ENCODE results near the gene SLCO3A1. TPM values are rescaled to one million over a fixed set of nuclear protein-coding genes. Genes with fewer than 3 reads are reported as not detected.
A peak's percentile ranks its signal among the peaks of the same experiment; 100 is the strongest.

The SLCO3A1 gene
- total RNA-seq, 1 experiment from 2014 or later = 5.1 TPM

DNA sequence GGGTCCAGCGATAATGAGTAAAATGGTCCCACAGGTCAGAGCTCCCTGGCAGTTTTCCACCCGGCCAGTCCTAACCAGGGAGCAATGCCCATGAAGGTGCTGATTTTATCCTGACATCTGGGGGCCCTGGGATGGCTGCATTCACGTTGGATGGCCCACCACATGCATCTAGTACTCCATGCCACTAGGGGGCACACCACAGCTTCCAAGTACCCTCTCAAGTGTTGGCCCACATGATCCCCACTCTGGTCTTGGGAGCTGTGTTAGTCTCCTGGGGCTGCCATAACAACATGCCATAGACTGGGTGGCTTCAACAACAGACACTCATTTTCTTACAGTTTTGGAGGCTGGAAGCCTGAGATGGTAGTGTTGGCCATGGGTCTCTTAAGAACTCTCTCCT is 225.5 kb downstream of the SLCO3A1 start:
- no peaks in the 10 kb centered on the region for H3K79me2 ChIP-seq (ENCODE audit: insufficient read depth, low read length)
- TF ChIP-seq CTCF (IDR thresholded peaks at IDR 0.05 in 2 of 3, conservative IDR thresholded peaks at IDR 0.05 in 1 of 3; ENCODE audit: borderline replicate concordance in 1 of 3, insufficient read depth in 1 of 3, low read depth in 2 of 3, low read length in 2 of 3) (peak in 2 of 3 experiments; percentile 65 to 66; a peak in 4 of 6 replicates), SIN3A (IDR thresholded peaks at IDR 0.05; ENCODE audit: low read depth) (no peak)
- RAD21 ChIA-PET (ENCODE audit: low non-redundant PET in 1 of 2, low total read pairs in 2 of 2, uncharacterized antibody in 2 of 2, unreplicated experiment in 2 of 2) = no interaction called here
- DNase-seq (ENCODE audit: low read depth, low spot score) (peak; percentile 35), ATAC-seq (peak; percentile 64)
- H3K4me2 ChIP-seq (ENCODE audit: low read length) = no peak overlapping the region
- H3K4me1 ChIP-seq (ENCODE audit: control insufficient read depth in 1 of 2, insufficient read depth in 2 of 2, low read length in 2 of 2) = no peaks in the 10 kb centered on the region; a peak in 1 of 4 replicates
- no peaks in the 10 kb centered on the region for H3K27me3 ChIP-seq (ENCODE audit: insufficient read depth, low read length)
- H3K27ac ChIP-seq (ENCODE audit: low read depth, low read length) = no peak overlapping the region
- no peaks in the 10 kb centered on the region for H3K9me3 ChIP-seq (ENCODE audit: control insufficient read depth in 1 of 2, insufficient read depth in 1 of 2, low read depth in 1 of 2, low read length in 2 of 2)
- H3K9ac ChIP-seq (ENCODE audit: low read length) = no peak overlapping the region
- intact Hi-C loops (cut with micrococcal nuclease) = loop anchor here (5.0 kb wide), 1 partner anchor 192 kb away; no protein-coding TSS in a partner anchor
- POLR2A ChIA-PET = no interaction called here
- CTCF ChIA-PET = interaction anchor here (0.7 to 3.7 kb wide), 7 partner anchors 9 to 777 kb away, joined by 3 to 22 read pairs (median 9); no protein-coding TSS in a partner anchor
- H2AFZ ChIP-seq (ENCODE audit: low read depth, low read length, poor library complexity, severe bottlenecking) = no peak overlapping the region
- no peaks in the 10 kb centered on the region for H3K36me3 ChIP-seq (ENCODE audit: control insufficient read depth in 1 of 2, insufficient read depth in 2 of 2, low read length in 2 of 2)
- no peaks in the 10 kb centered on the region for H3K9me2 ChIP-seq (ENCODE audit: insufficient read depth)
- H4K20me1 ChIP-seq (ENCODE audit: insufficient read depth) = no peaks in the 10 kb centered on the region
- no peak overlapping the region for H3K4me3 ChIP-seq (replicated peaks in 1 of 2; ENCODE audit: low read depth in 1 of 2, low read length in 2 of 2)
- BruUV-seq (replicated peaks) = no TSS peak

DNA sequence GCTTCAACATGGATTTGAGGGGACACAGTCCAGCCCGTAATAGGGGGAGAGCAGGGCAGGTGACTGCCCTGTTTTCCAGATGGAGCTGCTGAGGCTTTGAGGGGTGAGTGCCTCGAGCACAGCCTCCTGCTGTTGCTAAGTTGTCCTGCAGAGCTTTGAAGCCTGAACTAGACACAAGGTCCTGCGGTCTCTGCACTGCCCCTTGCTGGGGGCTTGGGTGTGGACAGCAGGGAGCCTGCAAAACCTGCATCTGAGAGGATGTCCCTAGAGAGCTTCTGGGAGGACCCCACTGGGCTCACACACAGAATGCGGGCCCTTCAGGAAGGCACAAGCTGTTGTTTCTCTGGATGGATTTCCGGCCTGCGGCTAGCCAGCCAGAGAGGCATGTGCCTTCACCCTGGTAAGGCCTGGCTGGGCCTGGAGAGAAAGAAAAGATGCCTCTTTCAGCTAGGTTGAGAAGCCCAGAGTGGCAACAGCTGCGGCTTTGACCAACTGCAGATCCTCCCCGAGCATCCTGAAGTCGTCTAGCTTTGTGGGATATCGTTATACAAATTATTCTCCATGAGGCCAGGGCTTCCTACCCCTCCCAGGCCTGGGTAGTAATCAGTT is 226.2 kb downstream of the SLCO3A1 start:
- intact Hi-C loops (cut with micrococcal nuclease) = loop anchor here (5.0 kb wide), 1 partner anchor 192 kb away; no protein-coding TSS in a partner anchor
- Histone ChIP-seq H3K4me3 (replicated peaks in 1 of 2; ENCODE audit: low read depth in 1 of 2, low read length in 2 of 2) (no peak overlapping the region), H3K9me2 (ENCODE audit: insufficient read depth) (no peaks in the 10 kb centered on the region), H3K27me3 (ENCODE audit: insufficient read depth, low read length) (no peaks in the 10 kb centered on the region), H3K27ac (ENCODE audit: low read depth, low read length) (no peak overlapping the region), H4K20me1 (ENCODE audit: insufficient read depth) (no peaks in the 10 kb centered on the region), H3K36me3 (ENCODE audit: control insufficient read depth in 1 of 2, insufficient read depth in 2 of 2, low read length in 2 of 2) (no peaks in the 10 kb centered on the region), H2AFZ (ENCODE audit: low read depth, low read length, poor library complexity, severe bottlenecking) (no peak overlapping the region), H3K79me2 (ENCODE audit: insufficient read depth, low read length) (no peaks in the 10 kb centered on the region), H3K9me3 (ENCODE audit: control insufficient read depth in 1 of 2, insufficient read depth in 1 of 2, low read depth in 1 of 2, low read length in 2 of 2) (no peaks in the 10 kb centered on the region), H3K9ac (ENCODE audit: low read length) (no peak overlapping the region), H3K4me1 (ENCODE audit: control insufficient read depth in 1 of 2, insufficient read depth in 2 of 2, low read length in 2 of 2) (no peaks in the 10 kb centered on the region; a peak in 1 of 4 replicates), H3K4me2 (ENCODE audit: low read length) (no peak overlapping the region)
- CTCF ChIA-PET = interaction anchor here (0.7 to 3.7 kb wide), 6 partner anchors 9 to 778 kb away, joined by 3 to 22 read pairs (median 9); no protein-coding TSS in a partner anchor
- no TSS peak for BruUV-seq (replicated peaks)
- DNase-seq (ENCODE audit: low read depth, low spot score) (no peak), ATAC-seq (no peak)
- POLR2A ChIA-PET = no interaction called here
- RAD21 ChIA-PET (ENCODE audit: low non-redundant PET in 1 of 2, low total read pairs in 2 of 2, uncharacterized antibody in 2 of 2, unreplicated experiment in 2 of 2) = no interaction called here
- TF ChIP-seq, protein P1, sequence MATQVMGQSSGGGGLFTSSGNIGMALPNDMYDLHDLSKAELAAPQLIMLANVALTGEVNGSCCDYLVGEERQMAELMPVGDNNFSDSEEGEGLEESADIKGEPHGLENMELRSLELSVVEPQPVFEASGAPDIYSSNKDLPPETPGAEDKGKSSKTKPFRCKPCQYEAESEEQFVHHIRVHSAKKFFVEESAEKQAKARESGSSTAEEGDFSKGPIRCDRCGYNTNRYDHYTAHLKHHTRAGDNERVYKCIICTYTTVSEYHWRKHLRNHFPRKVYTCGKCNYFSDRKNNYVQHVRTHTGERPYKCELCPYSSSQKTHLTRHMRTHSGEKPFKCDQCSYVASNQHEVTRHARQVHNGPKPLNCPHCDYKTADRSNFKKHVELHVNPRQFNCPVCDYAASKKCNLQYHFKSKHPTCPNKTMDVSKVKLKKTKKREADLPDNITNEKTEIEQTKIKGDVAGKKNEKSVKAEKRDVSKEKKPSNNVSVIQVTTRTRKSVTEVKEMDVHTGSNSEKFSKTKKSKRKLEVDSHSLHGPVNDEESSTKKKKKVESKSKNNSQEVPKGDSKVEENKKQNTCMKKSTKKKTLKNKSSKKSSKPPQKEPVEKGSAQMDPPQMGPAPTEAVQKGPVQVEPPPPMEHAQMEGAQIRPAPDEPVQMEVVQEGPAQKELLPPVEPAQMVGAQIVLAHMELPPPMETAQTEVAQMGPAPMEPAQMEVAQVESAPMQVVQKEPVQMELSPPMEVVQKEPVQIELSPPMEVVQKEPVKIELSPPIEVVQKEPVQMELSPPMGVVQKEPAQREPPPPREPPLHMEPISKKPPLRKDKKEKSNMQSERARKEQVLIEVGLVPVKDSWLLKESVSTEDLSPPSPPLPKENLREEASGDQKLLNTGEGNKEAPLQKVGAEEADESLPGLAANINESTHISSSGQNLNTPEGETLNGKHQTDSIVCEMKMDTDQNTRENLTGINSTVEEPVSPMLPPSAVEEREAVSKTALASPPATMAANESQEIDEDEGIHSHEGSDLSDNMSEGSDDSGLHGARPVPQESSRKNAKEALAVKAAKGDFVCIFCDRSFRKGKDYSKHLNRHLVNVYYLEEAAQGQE (IDR thresholded peaks at IDR 0.05; ENCODE audit: low read depth) = no peak
- TF ChIP-seq CTCF (IDR thresholded peaks at IDR 0.05 in 2 of 3, conservative IDR thresholded peaks at IDR 0.05 in 1 of 3; ENCODE audit: borderline replicate concordance in 1 of 3, insufficient read depth in 1 of 3, low read depth in 2 of 3, low read length in 2 of 3) (no peak), CEBPB (IDR thresholded peaks at IDR 0.05; ENCODE audit: low read depth) (no peak), YY1 (IDR thresholded peaks at IDR 0.05; ENCODE audit: extremely low read depth, insufficient replicate concordance, low read depth, low read length) (no peak), SP1 (IDR thresholded peaks at IDR 0.05; ENCODE audit: low read depth) (no peak), EGR1 (IDR thresholded peaks at IDR 0.05; ENCODE audit: low read depth) (no peak), POLR2AphosphoS5 (IDR thresholded peaks at IDR 0.05; ENCODE audit: low read depth, low read length) (no peak)
- TF ChIP-seq, protein P2, sequence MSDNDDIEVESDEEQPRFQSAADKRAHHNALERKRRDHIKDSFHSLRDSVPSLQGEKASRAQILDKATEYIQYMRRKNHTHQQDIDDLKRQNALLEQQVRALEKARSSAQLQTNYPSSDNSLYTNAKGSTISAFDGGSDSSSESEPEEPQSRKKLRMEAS (IDR thresholded peaks at IDR 0.05) = no peak

All from HCT116 (cell line).